Hematopoietic multipotent progenitor cell treated with erythropoietin and hydrocortisone succinate and interleukin-3 and kit ligand, for 6 days (in vitro differentiated cells): Measurements from ENCODE around the gene RUFY3.
"Not testable (repeated sequence)": the region's sequence is repeated elsewhere in the genome, so short reads cannot be mapped to it uniquely, and the experiment has no call there.

Experiments
- DNase-seq: peaks from one replicate; pipeline ENCODE4 v3.0.0-alpha.2; 2015

RUFY3 gene

DNA sequence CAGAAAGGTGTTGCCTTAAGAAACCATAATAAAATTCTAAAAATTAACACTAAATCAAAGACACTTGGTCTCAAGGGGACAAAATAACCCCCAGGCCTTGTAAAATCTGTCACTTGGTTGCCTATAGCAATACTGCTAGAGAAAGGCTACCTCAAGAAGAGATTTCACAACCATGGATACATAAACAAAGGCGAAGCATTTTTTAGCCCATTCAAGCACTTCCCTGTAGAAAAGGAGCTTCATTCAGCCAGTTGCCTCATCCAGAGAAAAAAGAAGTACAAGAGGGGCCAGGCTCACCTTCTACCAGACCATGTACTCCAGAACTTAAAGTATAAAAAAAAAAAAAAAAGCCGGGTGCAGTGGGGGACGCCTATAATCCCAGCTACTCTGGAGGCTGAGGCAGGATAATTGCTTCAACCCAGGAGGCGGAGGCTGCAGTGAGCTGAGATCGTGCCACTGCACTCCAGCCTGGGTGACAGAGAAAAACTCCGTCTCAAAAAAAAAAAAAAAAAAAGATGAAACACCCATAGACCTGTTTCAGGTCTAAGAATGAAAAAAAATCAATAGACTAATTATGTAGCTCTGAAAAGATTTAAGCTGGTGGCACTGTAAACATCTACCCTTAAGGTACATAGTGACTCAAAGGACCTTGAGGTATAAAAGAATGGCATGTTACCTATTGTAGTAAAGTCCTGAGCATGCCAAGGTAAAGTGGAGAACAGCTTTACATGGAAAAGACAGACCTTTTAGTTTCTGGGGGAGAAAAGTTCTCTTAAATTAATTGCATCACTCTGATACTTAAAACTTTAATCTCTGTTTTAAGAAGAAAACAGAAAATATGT lies 18.0 kb downstream of the RUFY3 start:
- DNase-seq: peak; percentile 38

DNA sequence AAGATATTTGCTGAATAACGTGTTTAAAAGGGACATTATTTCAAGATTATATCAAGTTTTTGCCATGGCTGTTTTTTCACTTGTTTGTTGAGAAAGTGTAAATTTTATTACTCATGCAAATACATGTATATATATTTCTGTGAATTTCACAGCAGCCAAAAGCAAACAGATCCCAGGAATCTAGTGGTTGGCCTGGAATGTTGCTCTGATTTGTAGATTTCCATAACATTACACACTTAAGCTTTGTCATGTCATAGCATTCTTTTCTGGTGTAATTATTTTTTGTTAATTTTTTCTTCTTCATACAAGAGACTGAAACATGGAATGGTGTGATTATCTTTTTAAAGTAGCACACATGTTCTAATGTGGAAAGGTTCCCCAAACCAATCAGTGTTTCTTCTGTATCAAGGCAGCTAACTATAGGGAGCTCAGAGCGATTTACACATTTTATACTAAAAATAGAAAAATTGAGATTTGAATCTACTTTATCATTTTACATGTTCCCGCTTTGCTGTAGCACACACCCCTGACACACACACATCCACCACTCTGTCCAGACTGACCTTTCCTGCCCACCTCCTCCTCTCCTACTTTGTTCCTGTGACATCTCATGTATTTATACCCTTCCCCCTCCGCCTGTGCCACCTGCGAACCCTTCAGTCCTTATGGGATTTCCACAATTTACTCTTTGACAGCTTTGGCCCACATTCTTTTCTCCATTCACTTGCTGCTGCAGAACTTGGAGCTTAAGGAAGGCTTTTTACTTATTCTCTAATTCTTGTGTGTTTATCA lies 20.3 kb downstream of the RUFY3 start:
- DNase-seq: no peak

DNA sequence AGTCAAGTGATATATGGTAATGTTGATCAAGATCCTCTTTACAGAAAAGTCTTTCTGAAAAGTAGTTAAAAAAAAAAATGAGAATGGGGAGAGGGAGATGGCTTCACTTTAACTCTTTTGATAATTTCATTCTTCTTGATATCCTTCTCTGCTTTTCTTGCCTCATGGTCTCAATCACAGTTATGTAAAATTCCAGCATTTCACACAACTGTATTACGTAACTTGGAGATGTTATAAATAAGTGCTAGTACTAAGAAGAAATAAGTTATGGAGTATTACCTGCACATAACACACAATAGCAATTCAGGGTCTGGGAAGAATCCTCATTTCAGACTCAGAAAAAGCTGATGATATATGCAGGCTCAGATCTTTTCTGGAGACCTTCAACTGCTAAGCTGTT lies 22.0 kb downstream of the RUFY3 start:
- DNase-seq: no peak

DNA sequence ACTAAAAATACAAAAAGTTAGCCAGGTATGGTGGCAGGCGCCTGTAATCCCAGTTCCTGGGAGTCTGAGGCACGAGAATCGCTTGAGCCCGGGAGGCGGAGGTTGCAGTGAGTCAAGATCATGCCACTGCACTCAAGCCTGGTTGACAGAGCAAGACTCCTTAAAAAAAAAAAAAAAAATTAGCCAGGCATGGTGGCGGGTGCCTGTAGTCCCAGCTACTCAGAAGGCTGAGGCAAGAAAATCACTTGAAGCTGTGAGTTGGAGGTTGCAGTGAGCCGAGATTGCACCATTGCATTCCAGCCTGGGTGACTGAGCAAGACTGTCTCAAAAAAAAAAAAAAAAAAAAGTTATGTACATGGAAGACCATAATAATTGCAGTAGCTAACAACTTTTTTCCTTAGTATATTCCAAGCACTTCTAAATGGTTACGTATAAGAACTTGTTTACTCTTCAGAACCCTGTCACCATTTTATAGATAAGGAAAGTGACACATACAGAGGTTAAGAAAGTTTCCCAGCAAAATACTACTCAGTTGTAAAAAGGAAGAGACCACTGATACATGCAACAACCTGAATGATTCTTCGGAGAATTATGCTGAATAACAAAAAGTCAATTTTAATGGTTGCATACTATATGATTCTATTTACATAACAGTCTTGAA lies 24.5 kb downstream of the RUFY3 start:
- no peak for DNase-seq

GRCh38 chr4:70747874-70748273 lies 26.1 kb downstream of the RUFY3 start:
- DNase-seq: no peak

GRCh38 chr4:70749313-70749712 lies 27.5 kb downstream of the RUFY3 start:
- no peak for DNase-seq

DNA sequence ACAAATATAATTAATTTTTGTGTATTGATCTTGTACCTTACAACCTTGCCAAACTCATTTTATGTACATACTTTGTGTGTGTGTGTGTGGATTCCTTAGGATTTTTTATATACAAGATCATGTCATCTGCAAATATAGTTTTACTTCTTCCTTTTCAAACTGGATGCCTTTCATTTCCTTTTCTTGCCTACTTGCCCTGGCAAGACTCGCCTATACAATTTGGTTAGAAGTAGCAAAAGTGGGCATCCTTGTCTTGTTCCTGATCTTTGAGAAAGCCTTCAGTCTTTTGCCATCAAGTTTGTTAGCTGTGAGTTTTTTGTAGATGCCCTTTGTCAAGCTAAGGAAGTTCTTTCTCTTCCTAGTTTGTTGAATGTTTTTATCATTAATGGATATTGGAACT lies 30.5 kb downstream of the RUFY3 start:
- no peak for DNase-seq

GRCh38 chr4:70753630-70754029 lies 31.9 kb downstream of the RUFY3 start:
- DNase-seq: no peak

DNA sequence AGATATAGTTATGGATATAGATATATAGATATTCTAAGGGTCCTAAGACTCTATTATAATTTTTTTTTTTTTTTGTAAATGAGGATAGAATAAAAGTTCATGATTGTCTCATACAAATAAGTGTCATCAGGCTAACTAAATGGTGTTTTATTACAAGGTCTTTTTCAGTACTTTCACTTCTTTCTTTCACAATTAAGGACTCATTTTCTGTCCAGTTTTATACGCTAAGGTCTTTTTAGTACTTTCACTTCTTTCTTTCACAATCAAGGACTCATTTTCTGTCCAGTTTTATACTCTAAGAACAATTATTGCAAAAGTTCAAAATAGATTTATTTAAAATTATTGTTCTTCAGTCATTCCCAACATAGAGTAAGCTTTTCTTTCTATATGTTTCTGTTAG lies 32.7 kb downstream of the RUFY3 start:
- DNase-seq: no peak

DNA sequence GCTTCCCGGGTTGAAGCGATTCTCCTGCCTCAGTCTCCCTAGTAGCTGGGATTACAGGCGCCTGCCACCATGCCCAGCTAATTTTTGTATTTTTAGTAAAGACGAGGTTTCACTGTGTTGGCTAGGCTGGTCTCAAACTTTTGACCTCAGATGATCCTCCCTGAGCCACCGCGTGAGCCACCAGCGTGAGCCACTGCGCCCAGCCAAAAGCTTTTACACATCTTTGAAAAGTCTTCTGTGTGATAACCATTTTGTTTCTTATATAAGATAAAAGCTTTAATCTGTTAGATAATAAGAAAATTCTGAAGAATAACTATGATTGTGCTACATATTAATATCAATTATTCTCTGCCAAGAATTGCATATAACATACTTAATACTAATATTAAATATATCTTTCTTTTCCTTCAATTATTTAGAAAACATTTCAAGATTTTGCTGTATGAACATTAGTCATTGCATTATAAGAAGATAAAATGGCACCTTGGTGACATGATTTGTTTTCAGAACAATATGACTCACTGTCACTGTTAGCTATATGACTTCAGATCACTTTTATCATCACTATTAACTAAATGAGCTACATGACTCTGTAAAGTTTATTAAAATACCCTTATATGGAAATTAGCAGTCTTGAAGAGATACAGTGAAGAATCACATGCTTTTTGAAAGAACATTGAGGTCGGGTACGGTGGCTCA lies 33.4 kb downstream of the RUFY3 start:
- DNase-seq: no peak

GRCh38 chr4:70759126-70759525 lies 37.4 kb downstream of the RUFY3 start:
- DNase-seq: peak; percentile 30

DNA sequence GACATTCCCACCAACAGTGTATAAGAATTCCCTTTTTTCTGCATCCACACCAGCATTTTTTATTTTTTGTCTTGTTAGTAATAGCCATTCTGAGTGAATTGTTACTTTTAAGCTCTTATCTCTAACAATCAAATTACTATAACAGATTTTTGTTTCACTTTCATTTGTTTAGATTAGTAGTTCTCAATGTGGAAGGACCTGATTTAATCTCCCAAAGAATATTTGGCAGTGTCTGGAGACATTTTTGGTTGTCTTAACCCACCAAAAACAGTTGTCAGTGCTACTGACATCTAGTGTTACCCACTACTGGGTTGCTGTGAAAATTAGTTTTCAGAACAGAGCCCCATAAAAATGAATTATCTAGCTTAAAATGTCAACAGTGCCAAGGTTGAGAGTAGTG lies 37.9 kb downstream of the RUFY3 start:
- peak; percentile 20 for DNase-seq

DNA sequence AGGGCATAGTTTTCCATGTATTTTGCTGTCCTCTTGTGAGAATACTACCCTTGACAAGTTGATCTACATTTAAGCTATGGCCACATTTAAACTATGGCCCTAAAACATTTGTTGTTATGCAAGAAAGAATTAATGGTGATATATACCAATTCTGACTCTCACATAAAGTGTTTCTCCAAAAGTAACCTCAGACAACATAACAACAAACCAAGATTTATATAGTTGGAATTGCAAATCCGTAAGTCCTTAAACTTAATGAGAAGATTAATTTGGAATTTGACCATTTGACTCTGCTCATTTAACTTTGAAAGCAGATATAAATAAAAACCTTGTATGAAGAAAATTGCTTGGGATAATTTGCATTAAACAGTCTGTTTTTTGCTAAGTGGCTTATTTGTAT lies 38.9 kb downstream of the RUFY3 start:
- DNase-seq: no peak

DNA sequence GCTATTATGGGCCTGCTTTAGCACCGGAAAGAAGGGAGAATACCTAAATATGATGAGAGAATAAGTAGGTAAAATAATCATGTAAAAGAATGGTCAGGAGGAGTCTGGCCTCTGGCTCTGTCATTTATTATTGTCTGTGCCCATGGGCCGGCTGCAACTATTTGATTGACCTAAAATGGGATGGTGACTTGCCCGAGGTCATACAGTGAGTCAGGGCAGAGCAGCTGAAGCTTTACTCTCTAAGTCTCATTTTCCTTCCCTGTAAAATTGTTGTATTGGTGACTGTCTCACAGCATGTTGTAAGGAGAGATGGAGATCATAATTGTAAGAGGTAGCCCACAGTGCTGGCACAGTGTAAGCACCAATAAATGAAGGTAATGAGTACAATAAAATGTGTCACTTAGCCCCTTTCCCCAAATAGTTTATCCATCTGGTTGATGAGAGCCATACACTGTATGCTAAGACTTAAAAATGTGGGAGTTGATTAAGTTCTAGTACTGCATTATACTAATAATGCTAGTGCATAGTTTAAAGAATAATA lies 39.6 kb downstream of the RUFY3 start:
- no peak for DNase-seq

- DNase-seq: no peak
Measured at GRCh38 chr4:70765368-70765767, 43.6 kb downstream of the RUFY3 start.

DNA sequence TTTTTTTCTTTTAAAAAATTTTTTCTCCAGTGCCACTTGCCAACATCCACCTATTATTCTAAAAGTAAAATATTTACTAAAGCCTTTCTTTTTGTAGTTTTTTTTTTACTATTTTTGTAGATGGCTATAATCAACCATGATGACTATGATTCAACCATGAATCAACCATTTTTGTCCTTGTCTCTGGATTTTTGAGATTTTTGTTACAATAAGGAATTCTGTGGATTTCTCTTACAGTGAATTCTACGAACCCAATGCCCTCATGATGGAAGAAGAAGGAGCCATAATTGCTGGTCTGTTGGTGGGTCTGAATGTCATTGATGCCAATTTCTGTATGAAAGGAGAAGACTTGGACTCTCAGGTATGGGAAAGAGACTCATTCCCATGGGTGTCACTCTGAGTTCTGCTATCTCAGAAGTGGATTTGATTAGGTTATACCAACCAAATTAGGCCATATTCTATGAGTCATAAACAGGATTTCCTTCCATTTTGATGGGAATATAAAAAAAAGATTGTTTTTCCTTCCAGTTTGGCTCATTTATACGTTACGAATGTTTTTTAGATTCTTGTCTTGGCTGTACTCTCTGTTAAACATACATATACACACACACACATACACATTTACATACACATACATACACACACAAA lies 46.7 kb downstream of the RUFY3 start:
- no peak for DNase-seq

- DNase-seq: not testable (repeated sequence)
Measured at GRCh38 chr4:70769396-70769795, 47.6 kb downstream of the RUFY3 start.

GRCh38 chr4:70772929-70773555 lies 51.3 kb downstream of the RUFY3 start:
- DNase-seq: peak; percentile 23

DNA sequence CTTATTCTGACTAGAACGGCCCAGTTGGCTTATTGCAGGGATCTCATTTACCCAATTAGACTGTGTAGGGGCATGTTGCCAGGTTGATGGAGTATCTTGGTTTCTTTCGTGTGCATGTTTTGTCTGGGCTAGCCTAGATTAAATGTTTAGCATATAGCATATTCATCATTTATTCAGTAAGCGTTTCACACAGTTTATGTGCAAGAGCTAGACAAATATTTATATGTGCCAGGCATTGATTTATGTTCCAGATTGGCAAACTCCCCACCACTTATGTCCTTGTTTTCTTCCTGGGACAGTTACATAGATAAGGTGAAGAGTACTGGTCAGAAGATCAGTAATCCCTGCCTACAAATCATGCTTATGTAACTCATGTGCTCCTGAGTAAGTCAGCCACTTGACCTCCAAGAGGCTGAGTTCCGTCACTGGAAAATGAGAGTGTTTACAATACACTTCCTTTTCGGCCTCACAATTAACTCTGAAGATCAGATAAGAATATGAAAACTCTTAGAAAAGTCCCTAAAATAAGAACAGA lies 57.2 kb downstream of the RUFY3 start:
- DNase-seq: no peak

GRCh38 chr4:70783096-70783495 lies 61.3 kb downstream of the RUFY3 start:
- DNase-seq: no peak

GRCh38 chr4:70787496-70787895 lies 65.7 kb downstream of the RUFY3 start:
- no peak for DNase-seq
